Nephron progenitor cell (in vitro differentiated cells): ENCODE results near the gene ITGAE.

Experiments
- DNase-seq: peaks from one replicate; pipeline ENCODE4 v3.0.0; 2021
- H3K27ac Mint-ChIP-seq: 2 replicates; pipeline ENCODE4 v1.8.0; 2021; ENCODE audit warnings: mild to moderate bottlenecking, moderate library complexity, mixed read lengths
- H3K27me3 Mint-ChIP-seq: 2 replicates; pipeline ENCODE4 v1.8.0; 2021; ENCODE audit warnings: mild to moderate bottlenecking, low read depth, mixed read lengths; ENCODE audit not compliant: poor library complexity
- H3K36me3 Mint-ChIP-seq: 2 replicates; pipeline ENCODE4 v1.8.0; 2021; ENCODE audit warnings: low read depth, mixed read lengths
- H3K4me1 Mint-ChIP-seq: 2 replicates; pipeline ENCODE4 v1.8.0; 2021; ENCODE audit warnings: mixed read lengths
- H3K4me3 Mint-ChIP-seq: 2 replicates; pipeline ENCODE4 v1.8.0; 2021; ENCODE audit warnings: mild to moderate bottlenecking, moderate library complexity, mixed read lengths
- H3K9me3 Mint-ChIP-seq: 2 replicates; pipeline ENCODE4 v1.8.0; 2021; ENCODE audit warnings: mild to moderate bottlenecking, moderate library complexity, mixed read lengths
- CTCF ChIP-seq: fragments of 200-600 bp; sonication (generic); IDR thresholded peaks from 2 replicates; pipeline ENCODE4 v1.5.0; 2021; ENCODE audit warnings: antibody characterized with exemption

The ITGAE gene

GRCh38 chr17:3762922-3763776 lies 37.8 kb downstream of the ITGAE start:
- H3K27ac Mint-ChIP-seq = no peak overlapping the region
- H3K4me3 Mint-ChIP-seq = no peak overlapping the region
- peaks cover 29% of the 10 kb centered on the region for H3K9me3 Mint-ChIP-seq
- DNase-seq = no peak
- H3K27me3 Mint-ChIP-seq = peaks cover 13% of the 10 kb centered on the region
- no peaks in the 10 kb centered on the region for H3K4me1 Mint-ChIP-seq
- TF ChIP-seq CTCF = no peak
- no peaks in the 10 kb centered on the region for H3K36me3 Mint-ChIP-seq

GRCh38 chr17:3761918-3762380 lies 39.0 kb downstream of the ITGAE start:
- H3K9me3 Mint-ChIP-seq = peaks cover 20% of the 10 kb centered on the region
- H3K27ac Mint-ChIP-seq = no peak overlapping the region
- DNase-seq = no peak
- peaks cover 20% of the 10 kb centered on the region for H3K27me3 Mint-ChIP-seq
- TF ChIP-seq CTCF = no peak
- no peaks in the 10 kb centered on the region for H3K4me1 Mint-ChIP-seq
- H3K36me3 Mint-ChIP-seq = no peaks in the 10 kb centered on the region
- H3K4me3 Mint-ChIP-seq = no peak overlapping the region

GRCh38 chr17:3761036-3761917 lies 39.7 kb downstream of the ITGAE start:
- H3K36me3 Mint-ChIP-seq = no peaks in the 10 kb centered on the region
- no peak for DNase-seq
- H3K4me1 Mint-ChIP-seq = no peaks in the 10 kb centered on the region
- H3K4me3 Mint-ChIP-seq = no peak overlapping the region
- H3K27me3 Mint-ChIP-seq = peaks cover 25% of the 10 kb centered on the region
- TF ChIP-seq CTCF = no peak
- peaks cover 16% of the 10 kb centered on the region for H3K9me3 Mint-ChIP-seq
- no peak overlapping the region for H3K27ac Mint-ChIP-seq

GRCh38 chr17:3759597-3760216 lies 41.3 kb downstream of the ITGAE start:
- Mint-ChIP-seq H3K27ac (no peak overlapping the region), H3K27me3 (peaks cover 29% of the 10 kb centered on the region), H3K9me3 (peaks cover 10% of the 10 kb centered on the region), H3K4me1 (no peaks in the 10 kb centered on the region), H3K36me3 (no peaks in the 10 kb centered on the region), H3K4me3 (no peak overlapping the region)
- no peak for TF ChIP-seq CTCF
- DNase-seq = no peak

- TF ChIP-seq CTCF = no peak
- Mint-ChIP-seq H3K9me3 (peaks cover 10% of the 10 kb centered on the region), H3K27ac (no peak overlapping the region), H3K4me1 (peaks cover 7% of the 10 kb centered on the region), H3K36me3 (no peaks in the 10 kb centered on the region), H3K4me3 (peak overlapping the region; percentile 64), H3K27me3 (peaks cover 31% of the 10 kb centered on the region)
- DNase-seq = no peak
These were observed 45.5 kb downstream of the ITGAE start for GRCh38 chr17:3755335-3756030.
